ENCODE results near the gene LAMP2.
"Not testable (repeated sequence)": the region's sequence is repeated elsewhere in the genome, so short reads cannot be mapped to it uniquely, and the experiment has no call there.

The LAMP2 gene

GRCh38 chrX:120468825-120469525 lies at the start of gene LAMP2:
Gene LAMP2 (minus strand): TSS chrX:120469296. CDS start chrX:120469169, 127 bp downstream.
- DNase-seq: peak; percentile 95

- DNase-seq: no peak
Observed at GRCh38 chrX:120517936-120518335, 48.8 kb upstream of the LAMP2 start.

- peak; percentile 57 for DNase-seq
Observed at GRCh38 chrX:120514236-120514635, 45.1 kb upstream of the LAMP2 start.

GRCh38 chrX:120512627-120513026 lies 43.5 kb upstream of the LAMP2 start:
- DNase-seq: no peak

GRCh38 chrX:120512222-120512621 lies 43.1 kb upstream of the LAMP2 start:
- DNase-seq: no peak

GRCh38 chrX:120504569-120504968 lies 35.5 kb upstream of the LAMP2 start:
- DNase-seq: no peak

- DNase-seq: no peak
Observed at GRCh38 chrX:120499301-120500072, 30.4 kb upstream of the LAMP2 start.

GRCh38 chrX:120490119-120490518 lies 21.0 kb upstream of the LAMP2 start:
- DNase-seq: not testable (repeated sequence)

- DNase-seq: no peak
Observed at GRCh38 chrX:120486786-120487185, 17.7 kb upstream of the LAMP2 start.

- peak; percentile 95 for DNase-seq
Observed at GRCh38 chrX:120485638-120486520, 16.8 kb upstream of the LAMP2 start.

GRCh38 chrX:120485315-120485637 lies 16.2 kb upstream of the LAMP2 start:
- DNase-seq: peak; percentile 63

- DNase-seq: no peak
Observed at GRCh38 chrX:120477453-120477852, 8.4 kb upstream of the LAMP2 start.

- DNase-seq: no peak
Observed at GRCh38 chrX:120476714-120477113, 7.6 kb upstream of the LAMP2 start.

- peak; percentile 47 for DNase-seq
Observed at GRCh38 chrX:120475447-120475846, 6.4 kb upstream of the LAMP2 start.

GRCh38 chrX:120474085-120474484 lies 5.0 kb upstream of the LAMP2 start:
- no peak for DNase-seq

GRCh38 chrX:120469657-120470056 lies 561 bp upstream of the LAMP2 start:
- DNase-seq: not testable (repeated sequence)

- DNase-seq: no peak
Observed at GRCh38 chrX:120468479-120468824, 644 bp downstream of the LAMP2 start.

GRCh38 chrX:120468071-120468470 lies 1.0 kb downstream of the LAMP2 start:
- peak; percentile 29 for DNase-seq

- DNase-seq: peak; percentile 64
Observed at GRCh38 chrX:120464411-120464810, 4.7 kb downstream of the LAMP2 start.

GRCh38 chrX:120463241-120463640 lies 5.9 kb downstream of the LAMP2 start:
- peak; percentile 66 for DNase-seq

GRCh38 chrX:120462370-120462769 lies 6.7 kb downstream of the LAMP2 start:
- peak; percentile 42 for DNase-seq

GRCh38 chrX:120459309-120459708 lies 9.8 kb downstream of the LAMP2 start:
- DNase-seq: no peak

GRCh38 chrX:120457766-120458180 lies 11.3 kb downstream of the LAMP2 start:
- peak; percentile 75 for DNase-seq

- peak; percentile 81 for DNase-seq
Observed at GRCh38 chrX:120456973-120457372, 12.1 kb downstream of the LAMP2 start.

Data from hematopoietic multipotent progenitor cell treated with erythropoietin and hydrocortisone succinate and interleukin-3 and kit ligand, for 6 days (in vitro differentiated cells).